ENCODE data around the gene ZNF491. TPM values are rescaled to one million over a fixed set of nuclear protein-coding genes. Genes with fewer than 3 reads are reported as not detected.
"Not testable (repeated sequence)": the region's sequence is repeated elsewhere in the genome, so short reads cannot be mapped to it uniquely, and the experiment has no call there.

The ZNF491 gene
- total and polyA plus RNA-seq, 5 donors = 2.2 to 3.8 (median 3.2) TPM

- no peak for DNase-seq
- Histone ChIP-seq H3K9me3 (ENCODE audit: control insufficient read depth, low read length) (no peaks in the 10 kb centered on the region), H3K4me1 (ENCODE audit: control insufficient read depth, insufficient read depth, low read length) (peaks cover 2% of the 10 kb centered on the region), H3K27ac (ENCODE audit: low read length) (no peak overlapping the region), H3K27me3 (ENCODE audit: control insufficient read depth, insufficient read depth) (no peaks in the 10 kb centered on the region), H3K4me3 (ENCODE audit: low read length) (no peak overlapping the region)
- no peak for ATAC-seq
- WGBS = 93% methylated on average over 4 of the region's 4 CpGs
- intact Hi-C loops (cut with DNase I) = no loop called here
Measured at GRCh38 chr19:11769995-11770394, 28.3 kb upstream of the ZNF491 start.

- intact Hi-C loops (cut with DNase I); H3K27me3 ChIP-seq (ENCODE audit: control insufficient read depth, insufficient read depth); DNase-seq; ATAC-seq; H3K4me3 ChIP-seq (ENCODE audit: low read length); H3K27ac ChIP-seq (ENCODE audit: low read length); H3K4me1 ChIP-seq (ENCODE audit: control insufficient read depth, insufficient read depth, low read length); H3K9me3 ChIP-seq (ENCODE audit: control insufficient read depth, low read length): not testable (repeated sequence)
- WGBS = 72% methylated on average over 11 of the region's 11 CpGs
Measured at GRCh38 chr19:11771520-11771919, 26.8 kb upstream of the ZNF491 start.

- WGBS = 96% methylated on average over 11 of the region's 11 CpGs
- ATAC-seq; H3K4me1 ChIP-seq (ENCODE audit: control insufficient read depth, insufficient read depth, low read length); H3K9me3 ChIP-seq (ENCODE audit: control insufficient read depth, low read length); H3K27ac ChIP-seq (ENCODE audit: low read length); DNase-seq; intact Hi-C loops (cut with DNase I); H3K4me3 ChIP-seq (ENCODE audit: low read length); H3K27me3 ChIP-seq (ENCODE audit: control insufficient read depth, insufficient read depth): not testable (repeated sequence)
Measured at GRCh38 chr19:11776669-11777068, 21.7 kb upstream of the ZNF491 start.

- Histone ChIP-seq H3K4me1 (ENCODE audit: control insufficient read depth, insufficient read depth, low read length) (no peaks in the 10 kb centered on the region), H3K9me3 (ENCODE audit: control insufficient read depth, low read length) (peaks cover 7% of the 10 kb centered on the region), H3K27me3 (ENCODE audit: control insufficient read depth, insufficient read depth) (no peaks in the 10 kb centered on the region), H3K27ac (ENCODE audit: low read length) (no peak overlapping the region), H3K4me3 (ENCODE audit: low read length) (no peak overlapping the region)
- ATAC-seq (no peak), DNase-seq (no peak)
- intact Hi-C loops (cut with DNase I) = loop anchor here in 1 of 4 donors (10.0 kb wide), 1 partner anchor 106 kb away; no protein-coding TSS in a partner anchor
- WGBS = 98% methylated on average over 7 of the region's 7 CpGs
Measured at GRCh38 chr19:11780431-11781020, 17.8 kb upstream of the ZNF491 start.

GRCh38 chr19:11781295-11782057, 16.8 kb upstream of the ZNF491 start:
- ATAC-seq = no peak
- no peak for DNase-seq
- no peaks in the 10 kb centered on the region for H3K4me1 ChIP-seq (ENCODE audit: control insufficient read depth, insufficient read depth, low read length)
- peak overlapping the region; percentile 12 for H3K4me3 ChIP-seq (ENCODE audit: low read length)
- no peaks in the 10 kb centered on the region for H3K27me3 ChIP-seq (ENCODE audit: control insufficient read depth, insufficient read depth)
- no peak overlapping the region for H3K27ac ChIP-seq (ENCODE audit: low read length)
- H3K9me3 ChIP-seq (ENCODE audit: control insufficient read depth, low read length) = peaks cover 7% of the 10 kb centered on the region
- intact Hi-C loops (cut with DNase I) = loop anchor here in 1 of 4 donors (10.0 kb wide), 1 partner anchor 107 kb away; no protein-coding TSS in a partner anchor
- 97% methylated on average over 5 of the region's 5 CpGs for whole genome bisulfite sequencing

GRCh38 chr19:11783767-11784166, 14.6 kb upstream of the ZNF491 start:
- WGBS = 99% methylated on average over 1 of the region's 1 CpG
- ATAC-seq (no peak), DNase-seq (no peak)
- Histone ChIP-seq H3K27ac (ENCODE audit: low read length) (no peak overlapping the region), H3K4me1 (ENCODE audit: control insufficient read depth, insufficient read depth, low read length) (no peaks in the 10 kb centered on the region), H3K4me3 (ENCODE audit: low read length) (no peak overlapping the region), H3K27me3 (ENCODE audit: control insufficient read depth, insufficient read depth) (no peaks in the 10 kb centered on the region), H3K9me3 (ENCODE audit: control insufficient read depth, low read length) (peaks cover 7% of the 10 kb centered on the region)
- intact Hi-C loops (cut with DNase I) = loop anchor here in 1 of 4 donors (10.0 kb wide), 1 partner anchor 109 kb away; no protein-coding TSS in a partner anchor

- intact Hi-C loops (cut with DNase I) = loop anchor here in 1 of 4 donors (10.0 kb wide), 1 partner anchor 110 kb away; no protein-coding TSS in a partner anchor
- Histone ChIP-seq H3K4me1 (ENCODE audit: control insufficient read depth, insufficient read depth, low read length) (no peaks in the 10 kb centered on the region), H3K9me3 (ENCODE audit: control insufficient read depth, low read length) (peaks cover 6% of the 10 kb centered on the region), H3K27me3 (ENCODE audit: control insufficient read depth, insufficient read depth) (no peaks in the 10 kb centered on the region), H3K27ac (ENCODE audit: low read length) (no peak overlapping the region), H3K4me3 (ENCODE audit: low read length) (no peak overlapping the region)
- WGBS = 98% methylated on average over 3 of the region's 3 CpGs
- DNase-seq = no peak
- ATAC-seq = no peak
Measured at GRCh38 chr19:11784356-11784755, 14.0 kb upstream of the ZNF491 start.

- H3K27me3 ChIP-seq (ENCODE audit: control insufficient read depth, insufficient read depth) = no peaks in the 10 kb centered on the region
- H3K4me1 ChIP-seq (ENCODE audit: control insufficient read depth, insufficient read depth, low read length) = no peaks in the 10 kb centered on the region
- DNase-seq (no peak), ATAC-seq (no peak)
- 84% methylated on average over 3 of the region's 3 CpGs for WGBS
- intact Hi-C loops (cut with DNase I) = loop anchor here in 1 of 4 donors (10.0 kb wide), 1 partner anchor 113 kb away; no protein-coding TSS in a partner anchor
- no peaks in the 10 kb centered on the region for H3K9me3 ChIP-seq (ENCODE audit: control insufficient read depth, low read length)
- no peak overlapping the region for H3K4me3 ChIP-seq (ENCODE audit: low read length)
- no peak overlapping the region for H3K27ac ChIP-seq (ENCODE audit: low read length)
Measured at GRCh38 chr19:11787536-11787935, 10.8 kb upstream of the ZNF491 start.

GRCh38 chr19:11792942-11793341, 5.4 kb upstream of the ZNF491 start:
- Histone ChIP-seq H3K4me1 (ENCODE audit: control insufficient read depth, insufficient read depth, low read length) (peaks cover 3% of the 10 kb centered on the region), H3K4me3 (ENCODE audit: low read length) (no peak overlapping the region), H3K9me3 (ENCODE audit: control insufficient read depth, low read length) (no peaks in the 10 kb centered on the region), H3K27ac (ENCODE audit: low read length) (no peak overlapping the region), H3K27me3 (ENCODE audit: control insufficient read depth, insufficient read depth) (no peaks in the 10 kb centered on the region)
- DNase-seq = no peak
- ATAC-seq = no peak
- intact Hi-C loops (cut with DNase I) = loop anchor here in 1 of 4 donors (10.0 kb wide), 1 partner anchor 202 kb away; no protein-coding TSS in a partner anchor

- peak overlapping the region; percentile 16 for H3K4me3 ChIP-seq (ENCODE audit: low read length)
- no peak overlapping the region for H3K27ac ChIP-seq (ENCODE audit: low read length)
- ATAC-seq (peak; percentile 94 to 95), DNase-seq (peak; percentile 80 to 90 (median 89))
- peaks cover 4% of the 10 kb centered on the region for H3K4me1 ChIP-seq (ENCODE audit: control insufficient read depth, insufficient read depth, low read length)
- WGBS = 9% methylated on average over 8 of the region's 8 CpGs
- H3K27me3 ChIP-seq (ENCODE audit: control insufficient read depth, insufficient read depth) = no peaks in the 10 kb centered on the region
- no peaks in the 10 kb centered on the region for H3K9me3 ChIP-seq (ENCODE audit: control insufficient read depth, low read length)
- intact Hi-C loops (cut with DNase I) = loop anchor here in 2 of 4 donors (5.0 to 10.0 kb wide), 3 partner anchors 190 to 345 kb away; partner anchors contain the start of gene ZNF20 (in 1 of the 2)
Measured at GRCh38 chr19:11797491-11797890, 832 bp upstream of the ZNF491 start.
